ENCODE data around the gene SNX14. TPM values are rescaled to one million over a fixed set of nuclear protein-coding genes. Genes with fewer than 3 reads are reported as not detected.

Gene SNX14
- total and polyA plus RNA-seq, 2 of the 8 experiments (the other 6 are each of a cell fraction or from before 2014, with no cell fraction given) = 11.9 to 24.2 TPM

- DNase-seq (ENCODE audit: low read depth in 1 of 2, low spot score in 2 of 2) (no peak), FAIRE-seq (no peak)
- Histone ChIP-seq H3K27ac (ENCODE audit: low read depth, low read length) (no peak overlapping the region), H2BK20ac (ENCODE audit: low read length) (no peak overlapping the region), H4K8ac (ENCODE audit: extremely low read depth, insufficient read depth, low read length) (no peak overlapping the region), H4K5ac (ENCODE audit: insufficient read length, low read depth, low read length) (no peak overlapping the region), H3K27me3 (replicated peaks in 1 of 4; ENCODE audit: control insufficient read depth in 3 of 4, extremely low read depth in 1 of 4, insufficient read depth in 3 of 4, low read length in 3 of 4) (no peaks in the 10 kb centered on the region), H2AK5ac (ENCODE audit: low read depth, low read length) (no peak overlapping the region), H3K79me2 (ENCODE audit: control insufficient read depth in 1 of 2, insufficient read depth in 2 of 2, low read length in 2 of 2) (no peaks in the 10 kb centered on the region), H3K4me1 (replicated peaks in 1 of 4; ENCODE audit: control insufficient read depth in 3 of 4, insufficient read depth in 4 of 4, low read length in 3 of 4) (peaks cover 0 to 10% (median 3%) of the 10 kb centered on the region in 4 experiments; a peak in 4 of 7 replicates), H3K4me3 (ENCODE audit: extremely low read depth in 1 of 4, insufficient read depth in 2 of 4, low read depth in 3 of 4, low read length in 4 of 4) (no peak overlapping the region), H3K4ac (replicated peaks; ENCODE audit: insufficient read length, low read depth, low read length) (no peak overlapping the region), H2AFZ (ENCODE audit: low read length) (no peak overlapping the region), H3K9me3 (ENCODE audit: insufficient read depth in 2 of 2, low read depth in 1 of 2, low read length in 1 of 2) (no peaks in the 10 kb centered on the region), H3K79me1 (ENCODE audit: low read depth, low read length) (no peaks in the 10 kb centered on the region), H3K4me2 (ENCODE audit: insufficient read depth in 1 of 2, low read depth in 2 of 2, low read length in 2 of 2) (no peak overlapping the region), H3K23ac (ENCODE audit: insufficient read length) (no peak overlapping the region), H2BK15ac (ENCODE audit: low read length) (no peak overlapping the region), H2BK120ac (replicated peaks; ENCODE audit: low read depth, low read length) (no peak overlapping the region), H3K36me3 (ENCODE audit: control insufficient read depth in 2 of 4, insufficient read depth in 4 of 4, low read length in 3 of 4) (no peaks in the 10 kb centered on the region), H2BK5ac (ENCODE audit: low read depth, low read length) (no peak overlapping the region), H3K56ac (replicated peaks; ENCODE audit: insufficient read length, low read depth, low read length) (no peak overlapping the region), H4K91ac (replicated peaks; ENCODE audit: insufficient read length, low read length) (no peak overlapping the region), H2BK12ac (ENCODE audit: low read depth, low read length) (no peak overlapping the region), H4K20me1 (replicated peaks in 1 of 2; ENCODE audit: control insufficient read depth in 1 of 2, insufficient read depth in 2 of 2, low read length in 2 of 2) (no peaks in the 10 kb centered on the region), H3K18ac (ENCODE audit: extremely low read depth, low read length) (no peak overlapping the region), H3K9ac (replicated peaks in 1 of 4; ENCODE audit: extremely low read depth in 1 of 4, low read depth in 3 of 4, low read length in 3 of 4) (no peak overlapping the region), H3K23me2 (ENCODE audit: low read depth, low read length) (no peaks in the 10 kb centered on the region), H3K14ac (ENCODE audit: insufficient read length) (no peak overlapping the region)
- CTCF ChIA-PET (ENCODE audit: partially characterized antibody) = interaction anchor here (1.2 to 10.5 kb wide), 5 partner anchors 10 to 108 kb away, joined by 4 to 99 read pairs (median 10); partner anchors contain the start of gene NT5E
- WGBS, 2 experiments (ENCODE audit: extremely low coverage in 1 of 2, insufficient coverage in 1 of 2, insufficient read length in 1 of 2, insufficient replicate concordance in 2 of 2, low coverage in 1 of 2, low lambda C conversion rate in 2 of 2, missing lambda C conversion rate in 1 of 2) = 46% methylated on average over 2 of the region's 2 CpGs; no CpG with 5 or more reads in 1 of the 2 experiments
- POLR2A ChIA-PET (ENCODE audit: partially characterized antibody) = interaction anchor here (1.5 kb wide), 1 partner anchor 216 kb away, joined by 6 read pairs; no protein-coding TSS in a partner anchor
- no peak for TF ChIP-seq KDM1A (IDR thresholded peaks at IDR 0.05; ENCODE audit: borderline replicate concordance, low read length)
- TF ChIP-seq CHD1 (IDR thresholded peaks at IDR 0.05; ENCODE audit: low read depth, low read length) = no peak
- TF ChIP-seq POLR2A (IDR thresholded peaks at IDR 0.05; ENCODE audit: control extremely low read depth in 1 of 2, low read depth in 2 of 2, low read length in 2 of 2) = no peak
- TF ChIP-seq BCL11A (IDR thresholded peaks at IDR 0.05; ENCODE audit: low read depth in 2 of 2, low read length in 2 of 2) = no peak
- no peak for TF ChIP-seq RAD21 (IDR thresholded peaks at IDR 0.05 in 1 of 2, conservative IDR thresholded peaks at IDR 0.05 in 1 of 2; ENCODE audit: low read depth in 2 of 2, low read length in 2 of 2)
- TF ChIP-seq NRF1 (IDR thresholded peaks at IDR 0.05; ENCODE audit: low read depth, low read length) = no peak
- no peak for TF ChIP-seq CHD2 (IDR thresholded peaks at IDR 0.05; ENCODE audit: low read length)
- TF ChIP-seq ASH2L (IDR thresholded peaks at IDR 0.05; ENCODE audit: low read length) = no peak
- TF ChIP-seq CREB1 (IDR thresholded peaks at IDR 0.05) = no peak
- TF ChIP-seq PHF8 (conservative IDR thresholded peaks at IDR 0.05; ENCODE audit: low read depth, low read length) = no peak
- no peak for TF ChIP-seq HDAC6 (IDR thresholded peaks at IDR 0.05; ENCODE audit: low read depth, low read length)
Measured at GRCh38 chr6:85462673-85463072, 131.0 kb downstream of the SNX14 start.

Measured in H1 (cell line).